ENCODE results near the gene PVALB. TPM values are rescaled to one million over a fixed set of nuclear protein-coding genes. Genes with fewer than 3 reads are reported as not detected.

PVALB gene
- total RNA-seq, 1 experiment from 2014 or later, result not detected

GRCh38 chr22:36829370-36830002, 12.7 kb upstream of the PVALB start:
- Histone ChIP-seq H3K27me3 (ENCODE audit: insufficient read depth, low read length) (0 out of 2 replicates have a peak, but pooled peaks cover 8% of the 10 kb centered on the region), H3K4me1 (ENCODE audit: control insufficient read depth in 1 of 2, insufficient read depth in 2 of 2, low read length in 2 of 2) (no peaks in the 10 kb centered on the region), H3K9me2 (ENCODE audit: insufficient read depth) (no peaks in the 10 kb centered on the region), H3K4me3 (replicated peaks in 1 of 2; ENCODE audit: low read depth in 1 of 2, low read length in 2 of 2) (no peak overlapping the region), H3K36me3 (ENCODE audit: control insufficient read depth in 1 of 2, insufficient read depth in 2 of 2, low read length in 2 of 2) (no peaks in the 10 kb centered on the region), H2AFZ (ENCODE audit: low read depth, low read length, poor library complexity, severe bottlenecking) (no peak overlapping the region), H3K4me2 (ENCODE audit: low read length) (no peak overlapping the region), H3K27ac (ENCODE audit: low read depth, low read length) (no peak overlapping the region), H3K9me3 (ENCODE audit: control insufficient read depth in 1 of 2, insufficient read depth in 1 of 2, low read depth in 1 of 2, low read length in 2 of 2) (no peaks in the 10 kb centered on the region; a peak in 1 of 4 replicates), H4K20me1 (ENCODE audit: insufficient read depth) (no peaks in the 10 kb centered on the region), H3K79me2 (ENCODE audit: insufficient read depth, low read length) (no peaks in the 10 kb centered on the region), H3K9ac (ENCODE audit: low read length) (no peak overlapping the region)
- ChIA-PET CTCF (no interaction called here), POLR2A (no interaction called here), RAD21 (ENCODE audit: low non-redundant PET in 1 of 2, low total read pairs in 2 of 2, uncharacterized antibody in 2 of 2, unreplicated experiment in 2 of 2) (no interaction called here)
- ATAC-seq, result peak; percentile 61
- TF ChIP-seq SRF (IDR thresholded peaks at IDR 0.05; ENCODE audit: low read depth) (no peak), ELF1 (IDR thresholded peaks at IDR 0.05; ENCODE audit: borderline replicate concordance, low read depth) (no peak), EGR1 (IDR thresholded peaks at IDR 0.05; ENCODE audit: low read depth) (no peak), CTCF (IDR thresholded peaks at IDR 0.05 in 2 of 3, conservative IDR thresholded peaks at IDR 0.05 in 1 of 3; ENCODE audit: borderline replicate concordance in 1 of 3, insufficient read depth in 1 of 3, low read depth in 2 of 3, low read length in 2 of 3) (peak in 1 of 3 experiments; percentile 31; a peak in 2 of 6 replicates)
- DNase-seq (ENCODE audit: low read depth, low spot score), result no peak
- intact Hi-C loops (cut with micrococcal nuclease), result no loop called here
- no TSS peak for BruUV-seq (replicated peaks)

GRCh38 chr22:36828815-36829214, 12.0 kb upstream of the PVALB start:
- ChIA-PET CTCF (no interaction called here), RAD21 (ENCODE audit: low non-redundant PET in 1 of 2, low total read pairs in 2 of 2, uncharacterized antibody in 2 of 2, unreplicated experiment in 2 of 2) (no interaction called here), POLR2A (no interaction called here)
- BruUV-seq (replicated peaks), result no TSS peak
- H3K27ac ChIP-seq (ENCODE audit: low read depth, low read length), result no peak overlapping the region
- H3K9me2 ChIP-seq (ENCODE audit: insufficient read depth), result no peaks in the 10 kb centered on the region
- H3K27me3 ChIP-seq (ENCODE audit: insufficient read depth, low read length), result 0 out of 2 replicates have a peak, but pooled peaks cover 8% of the 10 kb centered on the region
- no peak overlapping the region for H3K4me3 ChIP-seq (replicated peaks in 1 of 2; ENCODE audit: low read depth in 1 of 2, low read length in 2 of 2)
- no peak overlapping the region for H2AFZ ChIP-seq (ENCODE audit: low read depth, low read length, poor library complexity, severe bottlenecking)
- H3K4me1 ChIP-seq (ENCODE audit: control insufficient read depth in 1 of 2, insufficient read depth in 2 of 2, low read length in 2 of 2), result no peaks in the 10 kb centered on the region
- H4K20me1 ChIP-seq (ENCODE audit: insufficient read depth), result no peaks in the 10 kb centered on the region
- H3K79me2 ChIP-seq (ENCODE audit: insufficient read depth, low read length), result no peaks in the 10 kb centered on the region
- no peaks in the 10 kb centered on the region for H3K36me3 ChIP-seq (ENCODE audit: control insufficient read depth in 1 of 2, insufficient read depth in 2 of 2, low read length in 2 of 2)
- no peaks in the 10 kb centered on the region; a peak in 1 of 4 replicates for H3K9me3 ChIP-seq (ENCODE audit: control insufficient read depth in 1 of 2, insufficient read depth in 1 of 2, low read depth in 1 of 2, low read length in 2 of 2)
- no peak overlapping the region for H3K4me2 ChIP-seq (ENCODE audit: low read length)
- ATAC-seq (peak; percentile 52), DNase-seq (ENCODE audit: low read depth, low spot score) (no peak)
- TF ChIP-seq RAD21 (IDR thresholded peaks at IDR 0.05; ENCODE audit: low read depth) (no peak), POLR2AphosphoS5 (IDR thresholded peaks at IDR 0.05; ENCODE audit: low read depth, low read length) (no peak), JUND (IDR thresholded peaks at IDR 0.05) (peak; percentile 38; the same call in 1 of the 2 replicates), YY1 (IDR thresholded peaks at IDR 0.05; ENCODE audit: extremely low read depth, insufficient replicate concordance, low read depth, low read length) (no peak), TCF7L2 (IDR thresholded peaks at IDR 0.05; ENCODE audit: borderline replicate concordance, extremely low read depth, insufficient read depth, insufficient read length) (no peak), EZH2 (IDR thresholded peaks at IDR 0.05) (no peak), FOSL1 (IDR thresholded peaks at IDR 0.05; ENCODE audit: low read depth) (peak; percentile 29; the same call in 1 of the 2 replicates), ZFX (IDR thresholded peaks at IDR 0.05) (no peak)
- H3K9ac ChIP-seq (ENCODE audit: low read length), result no peak overlapping the region
- intact Hi-C loops (cut with micrococcal nuclease), result no loop called here

Data from HCT116 (cell line).